HS-5 (cell line): ENCODE results near the gene MARCHF10.

ENCODE experiments used
- DNase-seq: peaks from one replicate; pipeline ENCODE4 v3.0.0-alpha.2; 2012; ENCODE audit warnings: low read depth

Gene MARCHF10

GRCh38 chr17:62658136-62658920 lies 149.8 kb downstream of the MARCHF10 start:
- no peak for DNase-seq

- DNase-seq, result no peak
Measured at GRCh38 chr17:62657690-62658089, 150.4 kb downstream of the MARCHF10 start.

GRCh38 chr17:62657145-62657665 lies 150.9 kb downstream of the MARCHF10 start:
- DNase-seq, result no peak

- no peak for DNase-seq
Measured at GRCh38 chr17:62656446-62656845, 151.7 kb downstream of the MARCHF10 start.

GRCh38 chr17:62655656-62656055 lies 152.5 kb downstream of the MARCHF10 start:
- no peak for DNase-seq

GRCh38 chr17:62653826-62654761 lies 154.0 kb downstream of the MARCHF10 start:
- no peak for DNase-seq

GRCh38 chr17:62653002-62653825 lies 154.9 kb downstream of the MARCHF10 start:
- DNase-seq, result no peak

- DNase-seq, result no peak
Measured at GRCh38 chr17:62652251-62653001, 155.7 kb downstream of the MARCHF10 start.
